Hematopoietic multipotent progenitor cell treated with erythropoietin and hydrocortisone succinate and interleukin-3 and kit ligand, for 6 days (in vitro differentiated cells): ENCODE results near the gene RLN3.
"Not testable (repeated sequence)": the region's sequence is repeated elsewhere in the genome, so short reads cannot be mapped to it uniquely, and the experiment has no call there.

ENCODE experiments used
- DNase-seq: peaks from one replicate; pipeline ENCODE4 v3.0.0-alpha.2; 2015

RLN3 gene

GRCh38 chr19:14023404-14024235 is 4.3 kb upstream of the RLN3 start:
- DNase-seq: peak; percentile 89

GRCh38 chr19:14026652-14027192 is 1.2 kb upstream of the RLN3 start:
- not testable (repeated sequence) for DNase-seq

GRCh38 chr19:14028901-14029300 is 953 bp downstream of the RLN3 start:
- DNase-seq: no peak

- DNase-seq: no peak
Measured at GRCh38 chr19:14030997-14031718, 3.2 kb downstream of the RLN3 start.

GRCh38 chr19:14031719-14032480 is 4.0 kb downstream of the RLN3 start, which contains the start of gene IL27RA:
TSS of gene IL27RA (plus strand) at chr19:14031762. CDS start at chr19:14031873, 111 bp downstream.
- DNase-seq: peak; percentile 84

- no peak for DNase-seq
Measured at GRCh38 chr19:14033946-14034345, 6.0 kb downstream of the RLN3 start.

GRCh38 chr19:14035159-14035558 is 7.2 kb downstream of the RLN3 start:
- DNase-seq: not testable (repeated sequence)

- no peak for DNase-seq
Measured at GRCh38 chr19:14035706-14036105, 7.8 kb downstream of the RLN3 start.

- no peak for DNase-seq
Measured at GRCh38 chr19:14039181-14039580, 11.2 kb downstream of the RLN3 start.

GRCh38 chr19:14042659-14043608 is 15.0 kb downstream of the RLN3 start:
- DNase-seq: peak; percentile 85

- DNase-seq: not testable (repeated sequence)
Measured at GRCh38 chr19:14047866-14048265, 19.9 kb downstream of the RLN3 start.

- peak; percentile 74 for DNase-seq
Measured at GRCh38 chr19:14048443-14049153, 20.6 kb downstream of the RLN3 start.

GRCh38 chr19:14050512-14050911 is 22.6 kb downstream of the RLN3 start:
- no peak for DNase-seq

- DNase-seq: not testable (repeated sequence)
Measured at GRCh38 chr19:14050961-14051360, 23.0 kb downstream of the RLN3 start.

- DNase-seq: no peak
Measured at GRCh38 chr19:14051980-14052379, 24.0 kb downstream of the RLN3 start.

- DNase-seq: no peak
Measured at GRCh38 chr19:14052470-14052869, 24.5 kb downstream of the RLN3 start.

- no peak for DNase-seq
Measured at GRCh38 chr19:14053032-14053431, 25.1 kb downstream of the RLN3 start.

GRCh38 chr19:14053500-14053899 is 25.6 kb downstream of the RLN3 start:
- DNase-seq: no peak

GRCh38 chr19:14054099-14054498 is 26.2 kb downstream of the RLN3 start:
- DNase-seq: no peak

- DNase-seq: no peak
Measured at GRCh38 chr19:14054721-14055120, 26.8 kb downstream of the RLN3 start.

- no peak for DNase-seq
Measured at GRCh38 chr19:14055396-14055795, 27.4 kb downstream of the RLN3 start.
